Choroid plexus epithelial cell (primary cell): ENCODE results near the gene C14orf132.

ENCODE experiments used
- DNase-seq: peaks from one replicate; pipeline ENCODE4 v3.0.0-alpha.2; 2010; ENCODE audit warnings: low read depth
- H3K4me3 ChIP-seq: 2 replicates; pipeline ENCODE4 v1.5.1; 2011; ENCODE audit warnings: low read depth, mild to moderate bottlenecking, control low read depth, low read length, moderate library complexity
- TF ChIP-seq, protein P1 (sequence below): conservative IDR thresholded peaks from 2 replicates; pipeline ENCODE4 v1.5.1; 2011; ENCODE audit warnings: low read depth, mild to moderate bottlenecking, control low read depth, inconsistent platforms, low read length, moderate library complexity

The C14orf132 gene

GRCh38 chr14:96029089-96029645 lies 10.0 kb upstream of the C14orf132 start:
- no peak for DNase-seq
- TF ChIP-seq, protein P1, sequence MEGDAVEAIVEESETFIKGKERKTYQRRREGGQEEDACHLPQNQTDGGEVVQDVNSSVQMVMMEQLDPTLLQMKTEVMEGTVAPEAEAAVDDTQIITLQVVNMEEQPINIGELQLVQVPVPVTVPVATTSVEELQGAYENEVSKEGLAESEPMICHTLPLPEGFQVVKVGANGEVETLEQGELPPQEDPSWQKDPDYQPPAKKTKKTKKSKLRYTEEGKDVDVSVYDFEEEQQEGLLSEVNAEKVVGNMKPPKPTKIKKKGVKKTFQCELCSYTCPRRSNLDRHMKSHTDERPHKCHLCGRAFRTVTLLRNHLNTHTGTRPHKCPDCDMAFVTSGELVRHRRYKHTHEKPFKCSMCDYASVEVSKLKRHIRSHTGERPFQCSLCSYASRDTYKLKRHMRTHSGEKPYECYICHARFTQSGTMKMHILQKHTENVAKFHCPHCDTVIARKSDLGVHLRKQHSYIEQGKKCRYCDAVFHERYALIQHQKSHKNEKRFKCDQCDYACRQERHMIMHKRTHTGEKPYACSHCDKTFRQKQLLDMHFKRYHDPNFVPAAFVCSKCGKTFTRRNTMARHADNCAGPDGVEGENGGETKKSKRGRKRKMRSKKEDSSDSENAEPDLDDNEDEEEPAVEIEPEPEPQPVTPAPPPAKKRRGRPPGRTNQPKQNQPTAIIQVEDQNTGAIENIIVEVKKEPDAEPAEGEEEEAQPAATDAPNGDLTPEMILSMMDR, result no peak
- no peak overlapping the region for H3K4me3 ChIP-seq

- no peak overlapping the region for H3K4me3 ChIP-seq
- DNase-seq, result no peak
- TF ChIP-seq, protein P1, result no peak
These were observed 8.9 kb upstream of the C14orf132 start for GRCh38 chr14:96030108-96030760.

- TF ChIP-seq, protein P1, result no peak
- H3K4me3 ChIP-seq, result no peak overlapping the region
- DNase-seq, result no peak
These were observed 7.5 kb upstream of the C14orf132 start for GRCh38 chr14:96031691-96032090.

GRCh38 chr14:96035456-96035855 lies 3.7 kb upstream of the C14orf132 start:
- H3K4me3 ChIP-seq, result no peak overlapping the region
- DNase-seq, result no peak
- TF ChIP-seq, protein P1, result no peak

DNA sequence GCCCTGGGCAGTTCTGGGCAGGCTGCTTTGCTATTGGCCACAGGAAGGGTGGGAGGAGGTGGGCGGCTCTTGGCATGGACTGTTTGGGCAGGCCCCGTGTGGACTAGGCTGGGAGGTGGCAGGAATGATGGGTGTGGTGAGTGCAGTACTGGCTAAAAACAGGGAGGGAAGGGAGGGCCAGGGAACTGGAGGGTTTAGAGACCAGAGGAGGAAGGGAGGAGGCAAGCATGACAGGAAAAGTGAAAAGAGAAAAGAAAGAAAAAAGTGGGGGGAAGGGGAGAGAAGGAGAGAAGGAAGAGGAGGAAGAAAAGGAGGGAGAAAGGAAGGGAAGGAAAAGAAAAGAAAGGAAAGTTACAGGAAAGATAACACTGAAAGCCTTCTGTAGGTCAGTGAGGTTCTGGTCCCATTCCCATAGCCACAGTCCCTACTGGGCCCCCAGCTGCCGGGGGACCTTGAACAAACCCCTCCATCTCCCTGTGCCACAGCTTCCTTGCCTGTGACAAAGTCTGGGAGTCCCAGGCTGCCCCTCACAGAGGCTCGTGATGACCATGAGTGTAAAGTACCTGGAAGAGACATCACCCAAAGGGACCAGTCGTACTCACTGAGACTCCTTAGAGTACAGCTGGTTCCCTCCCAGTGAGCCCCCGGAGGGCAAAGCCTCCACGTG lies 1.1 kb upstream of the C14orf132 start:
- no peak overlapping the region for H3K4me3 ChIP-seq
- TF ChIP-seq, protein P1, result no peak
- no peak for DNase-seq

- TF ChIP-seq, protein P1, result no peak
- H3K4me3 ChIP-seq, result peak overlapping the region; percentile 90
- DNase-seq, result no peak
These were observed 623 bp upstream of the C14orf132 start for GRCh38 chr14:96038558-96038919.
